WERI-Rb-1 (cell line): ENCODE data around the gene RPTOR.

Source experiments
- DNase-seq: peaks from one replicate; pipeline ENCODE4 v3.0.0-alpha.2; 2020
- H3K27ac ChIP-seq: fragments of 250-450 bp; sonication (Bioruptor Pico); 2 replicates; pipeline ENCODE4 v1.5.1; 2020; ENCODE audit warnings: mild to moderate bottlenecking, moderate library complexity
- H3K27me3 ChIP-seq: fragments of 250-450 bp; sonication (Bioruptor Pico); 2 replicates; pipeline ENCODE4 v1.5.1; 2021; ENCODE audit warnings: mild to moderate bottlenecking, low read depth, moderate library complexity; ENCODE audit not compliant: insufficient read depth, severe bottlenecking
- H3K36me3 ChIP-seq: fragments of 250-450 bp; sonication (Bioruptor Pico); 2 replicates; pipeline ENCODE4 v1.5.1; 2020; ENCODE audit warnings: mild to moderate bottlenecking, moderate library complexity
- H3K4me3 ChIP-seq: 2 replicates; pipeline ENCODE4 v1.5.1; 2011; ENCODE audit warnings: low read depth, mild to moderate bottlenecking, control low read depth, low read length
- H3K9me3 ChIP-seq: fragments of 250-450 bp; sonication (Bioruptor Pico); 2 replicates; pipeline ENCODE4 v1.5.1; 2021; ENCODE audit warnings: mild to moderate bottlenecking, moderate library complexity; ENCODE audit not compliant: severe bottlenecking
- CTCF ChIP-seq: IDR thresholded peaks from 2 replicates; pipeline ENCODE4 v1.5.1; 2011; ENCODE audit warnings: low read depth, mild to moderate bottlenecking, control low read depth, inconsistent platforms, low read length

Gene RPTOR

GRCh38 chr17:80946449-80946848 is 401.8 kb downstream of the RPTOR start:
- peaks cover 78% of the 10 kb centered on the region for H3K36me3 ChIP-seq
- no peak overlapping the region for H3K27ac ChIP-seq

GRCh38 chr17:80947200-80947940 is 402.7 kb downstream of the RPTOR start:
- DNase-seq, result no peak
- H3K4me3 ChIP-seq, result no peak overlapping the region
- H3K27me3 ChIP-seq, result no peaks in the 10 kb centered on the region
- H3K9me3 ChIP-seq, result peaks cover 4% of the 10 kb centered on the region
- H3K27ac ChIP-seq, result no peak overlapping the region
- no peak for TF ChIP-seq CTCF
- H3K36me3 ChIP-seq, result peaks cover 80% of the 10 kb centered on the region

More at GRCh38 chr17:80946449-80946848, 401.8 kb downstream of the RPTOR start:
- no peaks in the 10 kb centered on the region for H3K27me3 ChIP-seq
- H3K4me3 ChIP-seq, result no peak overlapping the region
- no peak for TF ChIP-seq CTCF
- H3K9me3 ChIP-seq, result peaks cover 4% of the 10 kb centered on the region
- DNase-seq, result no peak

GRCh38 chr17:80948019-80948975 is 403.7 kb downstream of the RPTOR start:
- H3K4me3 ChIP-seq, result no peak overlapping the region
- no peak overlapping the region for H3K27ac ChIP-seq
- peaks cover 4% of the 10 kb centered on the region for H3K9me3 ChIP-seq
- no peak for DNase-seq
- no peak for TF ChIP-seq CTCF
- H3K27me3 ChIP-seq, result no peaks in the 10 kb centered on the region
- H3K36me3 ChIP-seq, result peaks cover 76% of the 10 kb centered on the region

- no peak for TF ChIP-seq CTCF
- no peaks in the 10 kb centered on the region for H3K27me3 ChIP-seq
- H3K36me3 ChIP-seq, result peaks cover 77% of the 10 kb centered on the region
- DNase-seq, result no peak
- peaks cover 4% of the 10 kb centered on the region for H3K9me3 ChIP-seq
- no peak overlapping the region for H3K4me3 ChIP-seq
- H3K27ac ChIP-seq, result no peak overlapping the region
Measured at GRCh38 chr17:80948976-80949450, 404.4 kb downstream of the RPTOR start.

GRCh38 chr17:80949451-80950421 is 405.1 kb downstream of the RPTOR start:
- Histone ChIP-seq H3K4me3 (no peak overlapping the region), H3K27ac (no peak overlapping the region), H3K27me3 (no peaks in the 10 kb centered on the region), H3K36me3 (peaks cover 78% of the 10 kb centered on the region), H3K9me3 (peaks cover 4% of the 10 kb centered on the region)
- TF ChIP-seq CTCF, result peak; percentile 63
- peak; percentile 51 for DNase-seq
